Activated CD4-positive, alpha-beta T cell treated with anti-CD3 and anti-CD28 coated beads, Interleukin-2, amount 10 ng/mL, durations not matched to agents 7 days and 5 days (primary cell): ENCODE results near the gene FCGR3A. TPM values are rescaled to one million over a fixed set of nuclear protein-coding genes. Genes with fewer than 3 reads are reported as not detected.
"Not testable (repeated sequence)": the region's sequence is repeated elsewhere in the genome, so short reads cannot be mapped to it uniquely, and the experiment has no call there.

Experiments used
- CTCF ChIA-PET: fragments of 350-600 bp; sonication (Branson Sonifier 250); formaldehyde crosslinking; loops from one replicate; lab custom pipeline; 2021; ENCODE audit warnings: antibody characterized with exemption; lab: Charles Lee
- POLR2A ChIA-PET: fragments of 350-600 bp; sonication (Branson Sonifier 250); formaldehyde crosslinking; loops from one replicate; lab custom pipeline; 2021; ENCODE audit warnings: antibody characterized with exemption; lab: Charles Lee
- DNase-seq: peaks from one replicate; pipeline ENCODE4 v3.0.0-alpha.2; 2020
- H3K27ac Mint-ChIP-seq: one replicate; pipeline ENCODE4 v1.8.0; 2021; ENCODE audit warnings: mild to moderate bottlenecking, moderate library complexity, mixed read lengths
- H3K27me3 Mint-ChIP-seq: one replicate; pipeline ENCODE4 v1.8.0; 2021; ENCODE audit warnings: mixed read lengths
- H3K36me3 Mint-ChIP-seq: one replicate; pipeline ENCODE4 v1.8.0; 2021; ENCODE audit warnings: low read depth, mixed read lengths
- H3K4me1 Mint-ChIP-seq: one replicate; pipeline ENCODE4 v1.8.0; 2021; ENCODE audit warnings: mixed read lengths
- H3K4me3 Mint-ChIP-seq: one replicate; pipeline ENCODE4 v1.8.0; 2021; ENCODE audit warnings: mild to moderate bottlenecking, moderate library complexity, mixed read lengths
- H3K9me3 Mint-ChIP-seq: one replicate; pipeline ENCODE4 v1.8.0; 2021; ENCODE audit warnings: mixed read lengths
- total RNA-seq, 2 experiments: library from RNA; stranded (reverse); gene quantifications; one replicate each; pipeline ENCODE4 v1.2.3, GENCODE V29; 2021

The FCGR3A gene
- total RNA-seq, 2 experiments from 2014 or later = not detected

DNA sequence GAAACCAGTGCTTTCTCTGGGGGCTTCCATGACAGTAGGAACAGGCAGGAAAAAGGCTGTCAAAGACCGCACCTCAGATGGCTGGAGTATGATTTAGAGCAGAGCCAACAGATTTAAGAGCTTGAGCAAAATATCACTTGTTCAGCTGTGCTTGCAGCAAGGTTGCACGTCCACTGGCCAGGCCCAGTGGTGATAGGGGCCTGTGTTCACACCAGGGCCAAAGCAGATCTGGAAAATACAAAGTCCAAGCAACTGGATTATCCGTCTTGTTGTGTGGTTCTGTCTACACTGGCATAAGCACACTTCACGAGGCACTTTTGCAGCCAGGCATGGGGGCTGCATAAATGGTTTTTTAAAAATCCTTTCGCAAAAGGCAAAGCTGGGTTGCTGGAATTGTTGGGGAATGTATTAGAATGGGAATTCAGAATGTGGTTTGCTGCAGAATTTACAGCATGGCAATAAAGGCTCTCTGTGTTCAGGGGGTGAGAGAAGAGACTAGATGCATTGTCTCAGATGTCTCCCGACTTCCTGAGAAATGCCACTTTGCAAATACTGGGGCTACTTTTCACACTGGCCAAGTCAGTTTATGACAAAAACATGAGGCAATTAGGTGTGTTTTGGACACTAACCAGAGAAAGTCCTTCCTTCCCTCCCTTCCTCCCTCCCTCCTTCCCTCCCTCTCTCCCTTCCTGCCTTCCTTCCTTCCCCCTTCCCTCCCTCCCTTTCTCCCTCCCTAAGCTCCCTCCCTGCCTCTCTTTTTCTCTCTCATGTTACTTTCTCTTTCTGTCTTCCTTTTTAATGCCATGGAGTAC, 36.8 kb downstream of the FCGR3A start:
- DNase-seq, H3K27ac Mint-ChIP-seq, H3K4me3 Mint-ChIP-seq, CTCF ChIA-PET, H3K9me3 Mint-ChIP-seq, H3K4me1 Mint-ChIP-seq, H3K27me3 Mint-ChIP-seq, H3K36me3 Mint-ChIP-seq, POLR2A ChIA-PET: not testable (repeated sequence)

GRCh38 chr1:161511756-161512060, 37.9 kb downstream of the FCGR3A start:
- DNase-seq = no peak
- Mint-ChIP-seq H3K27me3 (peaks cover 10% of the 10 kb centered on the region), H3K4me1 (no peaks in the 10 kb centered on the region), H3K4me3 (no peak overlapping the region), H3K36me3 (no peaks in the 10 kb centered on the region), H3K9me3 (no peaks in the 10 kb centered on the region), H3K27ac (no peak overlapping the region)
- ChIA-PET POLR2A (no interaction called here), CTCF (no interaction called here)

- ChIA-PET POLR2A (no interaction called here), CTCF (interaction anchor here (1.1 kb wide), 1 partner anchor 24 kb away, joined by 3 read pairs; no protein-coding TSS in a partner anchor)
- peaks cover 15% of the 10 kb centered on the region for H3K27me3 Mint-ChIP-seq
- H3K36me3 Mint-ChIP-seq = no peaks in the 10 kb centered on the region
- no peak overlapping the region for H3K4me3 Mint-ChIP-seq
- H3K4me1 Mint-ChIP-seq = no peaks in the 10 kb centered on the region
- H3K9me3 Mint-ChIP-seq = no peaks in the 10 kb centered on the region
- DNase-seq = no peak
- no peak overlapping the region for H3K27ac Mint-ChIP-seq
These were observed 38.4 kb downstream of the FCGR3A start for GRCh38 chr1:161511018-161511755.

DNA sequence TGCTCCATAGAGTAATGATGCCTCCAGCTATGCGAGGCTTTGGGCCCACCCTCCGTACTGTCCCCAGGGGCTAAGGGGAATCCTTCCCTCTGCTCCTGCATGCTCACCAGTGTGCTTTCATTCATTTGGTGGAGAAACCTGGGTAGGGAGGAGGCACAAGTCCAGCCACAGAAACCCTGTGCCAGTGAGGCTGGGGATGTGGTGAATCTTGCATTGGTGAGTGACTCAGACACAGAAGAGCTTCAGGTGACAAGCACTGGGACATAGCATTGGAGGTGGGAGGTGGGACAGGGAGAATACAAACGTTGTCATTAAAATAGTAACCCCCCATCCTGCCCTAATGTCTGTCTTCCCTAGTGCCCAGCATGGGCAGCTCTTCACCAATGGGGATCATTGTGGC, 39.1 kb downstream of the FCGR3A start:
- H3K27me3 Mint-ChIP-seq = peaks cover 15% of the 10 kb centered on the region
- ChIA-PET CTCF (interaction anchor here (1.1 kb wide), 1 partner anchor 23 kb away, joined by 3 read pairs; no protein-coding TSS in a partner anchor), POLR2A (no interaction called here)
- no peaks in the 10 kb centered on the region for H3K36me3 Mint-ChIP-seq
- no peak overlapping the region for H3K4me3 Mint-ChIP-seq
- H3K4me1 Mint-ChIP-seq = no peaks in the 10 kb centered on the region
- H3K9me3 Mint-ChIP-seq = no peaks in the 10 kb centered on the region
- H3K27ac Mint-ChIP-seq = no peak overlapping the region
- DNase-seq = no peak

DNA sequence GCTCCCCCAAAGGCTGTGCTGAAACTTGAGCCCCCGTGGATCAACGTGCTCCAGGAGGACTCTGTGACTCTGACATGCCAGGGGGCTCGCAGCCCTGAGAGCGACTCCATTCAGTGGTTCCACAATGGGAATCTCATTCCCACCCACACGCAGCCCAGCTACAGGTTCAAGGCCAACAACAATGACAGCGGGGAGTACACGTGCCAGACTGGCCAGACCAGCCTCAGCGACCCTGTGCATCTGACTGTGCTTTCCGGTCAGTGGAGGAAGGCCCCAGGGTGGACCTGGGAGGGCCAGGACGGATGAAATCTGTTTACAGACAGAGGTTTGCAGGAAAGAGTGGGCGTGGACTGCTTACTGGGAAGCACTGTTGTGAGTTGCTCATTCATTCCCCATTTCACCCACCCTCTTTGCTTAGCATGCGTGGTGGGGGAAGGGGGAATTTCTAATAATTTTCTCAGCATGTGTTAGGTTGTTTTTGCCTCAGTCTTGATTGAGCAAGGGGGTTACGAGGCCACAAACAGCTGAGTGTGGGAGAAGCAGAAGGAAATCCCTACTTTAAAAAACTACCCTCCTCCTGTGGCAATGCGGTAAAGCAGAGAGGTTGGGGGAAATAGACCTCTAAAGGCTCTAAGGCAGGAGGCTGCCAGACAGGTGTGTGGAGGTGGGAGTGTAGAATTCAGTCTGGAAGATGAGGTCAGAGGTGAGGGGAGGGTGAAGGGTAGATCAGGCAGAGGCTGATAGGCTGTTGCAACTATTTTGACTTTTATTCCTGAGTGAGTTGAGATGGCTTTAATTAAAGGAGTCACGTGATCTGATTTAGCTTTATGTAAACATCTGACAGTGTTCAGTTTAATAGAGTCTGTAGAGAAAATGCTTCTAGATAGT, 43.0 kb downstream of the FCGR3A start:
- ChIA-PET POLR2A (no interaction called here), CTCF (interaction anchor here (0.9 to 1.0 kb wide), 2 partner anchors 19 to 28 kb away, joined by 3 read pairs; no protein-coding TSS in a partner anchor)
- Mint-ChIP-seq H3K9me3 (no peaks in the 10 kb centered on the region), H3K27me3 (peaks cover 29% of the 10 kb centered on the region), H3K36me3 (no peaks in the 10 kb centered on the region), H3K4me3 (no peak overlapping the region), H3K4me1 (peaks cover 2% of the 10 kb centered on the region), H3K27ac (no peak overlapping the region)
- no peak for DNase-seq

DNA sequence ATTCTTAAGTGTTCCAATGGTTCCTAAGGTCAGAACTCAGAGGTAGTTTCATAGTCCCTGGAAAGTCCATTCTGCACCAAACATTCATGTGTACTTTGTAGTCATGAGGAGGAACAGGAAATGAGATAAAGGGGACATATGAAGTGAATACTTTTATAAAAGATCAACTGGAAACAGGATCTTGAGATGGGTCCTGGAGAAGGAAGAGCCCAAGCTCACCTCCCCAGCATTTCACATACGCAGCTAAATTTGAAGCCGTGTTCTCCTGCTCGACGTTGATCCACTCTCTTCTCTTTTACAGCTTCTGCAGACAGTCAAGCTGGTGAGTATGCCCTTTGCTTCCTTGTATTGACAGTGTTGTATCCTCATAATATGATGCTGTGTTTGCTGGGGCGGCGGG, 43.9 kb downstream of the FCGR3A start:
- no peak for DNase-seq
- ChIA-PET POLR2A (no interaction called here), CTCF (no interaction called here)
- Mint-ChIP-seq H3K4me1 (peaks cover 2% of the 10 kb centered on the region), H3K27ac (no peak overlapping the region), H3K9me3 (no peaks in the 10 kb centered on the region), H3K36me3 (no peaks in the 10 kb centered on the region), H3K27me3 (peaks cover 36% of the 10 kb centered on the region), H3K4me3 (no peak overlapping the region)

DNA sequence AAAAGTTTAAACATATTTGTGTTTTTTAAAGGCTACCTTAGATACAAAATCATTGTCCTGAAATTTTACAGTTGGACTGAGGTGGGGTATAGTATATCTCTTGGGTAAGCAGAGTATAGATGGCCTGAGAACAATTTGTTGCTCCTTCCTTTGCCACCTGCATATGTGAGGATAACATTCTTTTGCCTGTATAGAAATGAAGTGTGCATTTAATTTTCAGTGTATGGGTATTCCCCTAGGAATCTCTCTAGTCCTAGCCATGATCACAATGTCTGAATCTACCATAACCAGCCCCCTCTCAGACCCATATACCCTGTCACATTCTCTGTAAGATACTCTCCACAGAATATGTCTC, 46.2 kb downstream of the FCGR3A start:
- no peaks in the 10 kb centered on the region for H3K36me3 Mint-ChIP-seq
- POLR2A ChIA-PET = no interaction called here
- H3K4me1 Mint-ChIP-seq = peaks cover 7% of the 10 kb centered on the region
- DNase-seq = no peak
- H3K27ac Mint-ChIP-seq = no peak overlapping the region
- H3K4me3 Mint-ChIP-seq = no peak overlapping the region
- H3K27me3 Mint-ChIP-seq = peaks cover 47% of the 10 kb centered on the region
- H3K9me3 Mint-ChIP-seq = no peaks in the 10 kb centered on the region
- CTCF ChIA-PET = no interaction called here

DNA sequence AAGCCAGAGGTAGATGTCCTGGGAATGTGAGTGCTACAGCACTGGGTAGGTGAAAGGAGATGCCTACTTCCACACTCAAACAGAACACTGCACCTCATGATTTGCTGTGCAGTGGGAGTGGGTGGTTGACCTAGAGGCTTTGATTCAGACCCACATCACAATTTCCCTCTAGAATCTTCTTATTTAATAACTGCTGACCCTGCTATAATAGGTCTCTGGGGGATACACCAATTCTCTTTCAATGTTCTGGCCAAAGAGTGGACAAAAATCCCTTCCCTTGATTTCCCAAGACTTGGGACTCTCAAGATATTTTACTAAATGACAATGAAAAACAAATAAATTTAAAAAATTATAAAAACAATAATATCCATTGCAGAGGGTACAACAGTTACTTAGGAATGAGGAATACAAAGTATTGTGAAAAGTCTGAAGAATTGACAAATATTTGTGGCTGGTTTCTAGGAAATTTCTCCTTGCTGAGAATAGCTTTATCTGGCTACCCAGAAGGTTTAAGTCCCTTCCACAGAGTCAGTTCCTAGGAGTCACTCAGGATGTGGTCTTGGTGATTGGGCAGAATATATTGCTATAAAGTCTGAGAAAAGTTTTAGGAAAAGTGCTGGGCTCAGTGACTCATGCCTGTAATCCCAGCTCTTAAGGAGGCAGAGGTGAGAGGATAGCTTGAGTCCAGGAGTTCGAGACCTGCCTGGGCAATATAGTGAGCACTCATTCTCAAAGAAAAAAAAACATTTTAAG, 46.8 kb downstream of the FCGR3A start:
- H3K4me1 Mint-ChIP-seq = peaks cover 7% of the 10 kb centered on the region
- H3K27ac Mint-ChIP-seq = no peak overlapping the region
- no peak overlapping the region for H3K4me3 Mint-ChIP-seq
- POLR2A ChIA-PET = no interaction called here
- no peak for DNase-seq
- no peaks in the 10 kb centered on the region for H3K36me3 Mint-ChIP-seq
- CTCF ChIA-PET = no interaction called here
- no peaks in the 10 kb centered on the region for H3K9me3 Mint-ChIP-seq
- peaks cover 48% of the 10 kb centered on the region for H3K27me3 Mint-ChIP-seq

GRCh38 chr1:161502181-161502580, 47.4 kb downstream of the FCGR3A start:
- H3K36me3 Mint-ChIP-seq = no peaks in the 10 kb centered on the region
- H3K4me1 Mint-ChIP-seq = peaks cover 7% of the 10 kb centered on the region
- H3K9me3 Mint-ChIP-seq = no peaks in the 10 kb centered on the region
- H3K4me3 Mint-ChIP-seq = no peak overlapping the region
- POLR2A ChIA-PET = no interaction called here
- no peak for DNase-seq
- no peak overlapping the region for H3K27ac Mint-ChIP-seq
- peaks cover 48% of the 10 kb centered on the region for H3K27me3 Mint-ChIP-seq
- CTCF ChIA-PET = no interaction called here

DNA sequence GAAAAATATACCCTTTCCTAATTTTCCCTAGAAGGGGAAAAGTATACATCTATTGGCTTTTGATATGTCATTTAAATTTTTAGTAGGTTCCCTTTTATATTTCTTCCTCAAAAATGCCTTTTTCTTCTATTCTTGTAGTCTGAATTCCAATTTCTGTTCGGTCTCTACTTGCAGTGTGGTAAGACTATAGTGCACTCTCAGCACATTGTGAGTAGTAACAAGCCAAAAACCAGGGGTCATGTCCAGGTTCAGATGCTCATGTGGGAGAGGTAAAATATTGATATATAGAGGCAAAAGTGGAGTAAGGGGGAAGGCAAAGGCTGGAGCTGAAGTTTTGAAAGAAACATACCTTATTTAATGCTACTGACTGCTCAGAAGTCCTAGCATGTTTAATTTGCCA, 48.4 kb downstream of the FCGR3A start:
- no peaks in the 10 kb centered on the region for H3K36me3 Mint-ChIP-seq
- ChIA-PET CTCF (no interaction called here), POLR2A (no interaction called here)
- H3K27ac Mint-ChIP-seq = no peak overlapping the region
- peaks cover 7% of the 10 kb centered on the region for H3K4me1 Mint-ChIP-seq
- H3K9me3 Mint-ChIP-seq = no peaks in the 10 kb centered on the region
- DNase-seq = no peak
- H3K27me3 Mint-ChIP-seq = peaks cover 45% of the 10 kb centered on the region
- H3K4me3 Mint-ChIP-seq = no peak overlapping the region

- Mint-ChIP-seq H3K4me1 (peaks cover 5% of the 10 kb centered on the region), H3K9me3 (no peaks in the 10 kb centered on the region), H3K27me3 (peaks cover 49% of the 10 kb centered on the region), H3K27ac (no peak overlapping the region), H3K4me3 (no peak overlapping the region), H3K36me3 (no peaks in the 10 kb centered on the region)
- ChIA-PET CTCF (no interaction called here), POLR2A (no interaction called here)
- DNase-seq = no peak
These were observed 50.2 kb downstream of the FCGR3A start for GRCh38 chr1:161499099-161500039.
